ENCODE data around the gene HHIP. TPM values are rescaled to one million over a fixed set of nuclear protein-coding genes. Genes with fewer than 3 reads are reported as not detected.
"Not testable (repeated sequence)": the region's sequence is repeated elsewhere in the genome, so short reads cannot be mapped to it uniquely, and the experiment has no call there.

The HHIP gene
- polyA plus RNA-seq, 1 experiment: 0.88 TPM

DNA sequence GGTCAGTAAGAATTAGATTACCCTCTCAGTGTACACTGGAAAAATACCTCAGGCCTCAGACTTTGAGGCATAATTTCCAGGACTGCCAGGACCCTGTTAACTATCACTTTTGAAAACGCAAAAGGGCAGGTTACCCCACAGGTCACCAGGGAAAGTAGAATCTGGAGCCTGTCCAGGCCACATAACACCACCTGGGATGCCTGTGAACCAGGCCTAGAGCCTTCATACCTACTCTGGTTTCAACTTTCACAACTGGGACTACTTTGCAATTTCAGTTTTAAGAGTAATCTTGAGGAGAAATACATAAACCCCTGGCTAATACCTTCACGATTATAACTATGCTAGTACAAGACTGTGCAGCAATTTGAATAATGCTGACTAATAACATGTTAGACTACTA, 132.4 kb downstream of the HHIP start:
- ChIA-PET CTCF (no interaction called here), POLR2A (no interaction called here)
- Histone ChIP-seq H3K4me3 (ENCODE audit: low read depth, low read length) (no peak overlapping the region), H3K36me3 (ENCODE audit: control insufficient read depth, insufficient read depth, low read length) (no peaks in the 10 kb centered on the region), H3K27me3 (ENCODE audit: control insufficient read depth, insufficient read depth, low read length) (peaks cover 4% of the 10 kb centered on the region; the same call in 1 of the 2 replicates)
- DNase-seq (ENCODE audit: low read depth): no peak
- TF ChIP-seq, protein P1, sequence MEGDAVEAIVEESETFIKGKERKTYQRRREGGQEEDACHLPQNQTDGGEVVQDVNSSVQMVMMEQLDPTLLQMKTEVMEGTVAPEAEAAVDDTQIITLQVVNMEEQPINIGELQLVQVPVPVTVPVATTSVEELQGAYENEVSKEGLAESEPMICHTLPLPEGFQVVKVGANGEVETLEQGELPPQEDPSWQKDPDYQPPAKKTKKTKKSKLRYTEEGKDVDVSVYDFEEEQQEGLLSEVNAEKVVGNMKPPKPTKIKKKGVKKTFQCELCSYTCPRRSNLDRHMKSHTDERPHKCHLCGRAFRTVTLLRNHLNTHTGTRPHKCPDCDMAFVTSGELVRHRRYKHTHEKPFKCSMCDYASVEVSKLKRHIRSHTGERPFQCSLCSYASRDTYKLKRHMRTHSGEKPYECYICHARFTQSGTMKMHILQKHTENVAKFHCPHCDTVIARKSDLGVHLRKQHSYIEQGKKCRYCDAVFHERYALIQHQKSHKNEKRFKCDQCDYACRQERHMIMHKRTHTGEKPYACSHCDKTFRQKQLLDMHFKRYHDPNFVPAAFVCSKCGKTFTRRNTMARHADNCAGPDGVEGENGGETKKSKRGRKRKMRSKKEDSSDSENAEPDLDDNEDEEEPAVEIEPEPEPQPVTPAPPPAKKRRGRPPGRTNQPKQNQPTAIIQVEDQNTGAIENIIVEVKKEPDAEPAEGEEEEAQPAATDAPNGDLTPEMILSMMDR (IDR thresholded peaks at IDR 0.05; ENCODE audit: insufficient read depth, low read depth, low read length): no peak

DNA sequence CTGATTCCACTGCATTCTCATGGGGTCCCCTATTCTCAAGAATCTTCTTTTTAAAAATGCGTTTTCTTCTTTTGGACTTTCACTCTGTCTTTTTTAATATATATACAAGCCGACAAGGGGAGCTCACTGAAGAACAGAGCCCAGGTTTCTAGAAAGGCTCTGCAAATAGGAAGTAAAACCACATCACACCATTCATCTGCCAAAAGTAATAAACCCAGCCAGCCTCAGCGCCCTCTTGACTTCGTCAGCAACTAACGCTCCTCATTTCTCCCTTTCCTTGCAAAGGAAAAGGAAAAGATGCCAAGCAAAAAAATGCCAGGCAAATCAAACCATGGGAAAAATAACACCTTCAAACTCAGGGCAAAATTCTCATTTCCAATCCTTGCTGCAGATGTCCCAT, 136.4 kb downstream of the HHIP start:
- Histone ChIP-seq H3K27me3 (ENCODE audit: control insufficient read depth, insufficient read depth, low read length) (peaks cover 4% of the 10 kb centered on the region; the same call in 1 of the 2 replicates), H3K36me3 (ENCODE audit: control insufficient read depth, insufficient read depth, low read length) (no peaks in the 10 kb centered on the region), H3K4me3 (ENCODE audit: low read depth, low read length) (no peak overlapping the region)
- ChIA-PET CTCF (no interaction called here), POLR2A (no interaction called here)
- no peak for DNase-seq (ENCODE audit: low read depth)
- TF ChIP-seq, protein P1 (IDR thresholded peaks at IDR 0.05; ENCODE audit: insufficient read depth, low read depth, low read length): no peak

DNA sequence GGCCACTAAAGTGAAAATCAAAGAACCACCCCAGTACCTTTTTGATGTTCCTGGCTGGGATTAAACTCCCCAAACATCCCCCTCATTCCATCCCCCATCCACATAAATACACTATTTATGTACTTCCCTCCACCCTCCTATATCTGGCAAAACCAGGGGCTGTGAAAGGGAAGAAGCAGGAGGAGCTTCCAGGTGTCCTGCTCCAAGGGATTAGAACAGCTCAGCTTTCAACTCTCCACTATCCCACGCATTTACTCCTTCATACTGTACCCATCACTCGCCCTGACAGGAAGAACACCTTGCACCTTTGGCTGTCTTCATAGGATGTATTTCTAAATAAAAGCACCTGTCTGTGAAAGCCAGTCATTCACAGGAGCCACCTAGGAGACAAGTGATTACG, 140.0 kb downstream of the HHIP start:
- POLR2A ChIA-PET: no interaction called here
- DNase-seq (ENCODE audit: low read depth): no peak
- Histone ChIP-seq H3K4me3 (ENCODE audit: low read depth, low read length) (no peak overlapping the region), H3K36me3 (ENCODE audit: control insufficient read depth, insufficient read depth, low read length) (no peaks in the 10 kb centered on the region), H3K27me3 (ENCODE audit: control insufficient read depth, insufficient read depth, low read length) (no peaks in the 10 kb centered on the region)
- TF ChIP-seq, protein P1 (IDR thresholded peaks at IDR 0.05; ENCODE audit: insufficient read depth, low read depth, low read length): no peak
- CTCF ChIA-PET: interaction anchor here (0.9 kb wide), 1 partner anchor 10 kb away, joined by 3 read pairs; no protein-coding TSS in a partner anchor

DNA sequence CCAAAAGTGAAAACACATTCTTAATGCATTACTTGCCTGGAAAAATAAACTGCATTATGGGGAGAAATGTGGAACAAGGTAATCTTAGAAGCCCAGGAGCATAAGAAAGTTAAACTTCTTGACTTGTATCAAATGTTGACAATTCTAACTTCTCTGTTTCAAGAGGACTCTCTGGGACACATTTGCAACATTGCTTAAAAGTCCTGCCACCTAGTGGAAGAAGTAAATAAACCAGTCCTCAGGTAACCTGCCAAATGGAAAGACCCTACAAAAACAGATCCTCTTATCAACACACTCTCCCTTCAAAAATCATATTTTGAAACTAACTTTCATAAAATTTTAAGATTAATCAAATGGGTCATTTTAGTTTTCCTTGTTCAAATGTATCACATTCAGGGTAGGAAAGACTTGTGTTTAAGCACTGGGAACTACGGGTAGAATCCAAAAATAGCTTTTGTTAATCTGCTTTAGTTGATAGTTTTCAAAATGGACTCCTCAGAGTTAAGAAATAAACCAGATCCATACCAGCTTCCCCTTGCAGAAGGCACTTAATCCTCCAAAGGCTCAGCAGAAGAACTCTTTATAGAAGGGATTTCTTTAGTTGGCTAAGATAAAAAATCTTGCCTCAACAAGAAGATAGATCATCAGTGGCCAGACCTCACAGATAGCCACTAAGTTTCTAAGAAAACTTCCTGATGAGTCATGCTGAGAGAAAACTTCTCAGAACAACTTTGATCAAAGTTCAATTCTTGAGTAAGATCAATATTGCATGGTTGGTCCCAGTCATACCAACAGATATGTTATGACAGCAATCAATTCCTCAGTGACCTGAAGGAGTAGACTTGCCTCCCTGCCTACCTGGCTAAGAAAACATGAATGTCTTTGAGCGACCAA, 141.7 kb downstream of the HHIP start:
- no peak for DNase-seq (ENCODE audit: low read depth)
- CTCF ChIA-PET: no interaction called here
- Histone ChIP-seq H3K36me3 (ENCODE audit: control insufficient read depth, insufficient read depth, low read length) (no peaks in the 10 kb centered on the region), H3K4me3 (ENCODE audit: low read depth, low read length) (no peak overlapping the region), H3K27me3 (ENCODE audit: control insufficient read depth, insufficient read depth, low read length) (no peaks in the 10 kb centered on the region)
- TF ChIP-seq, protein P1 (IDR thresholded peaks at IDR 0.05; ENCODE audit: insufficient read depth, low read depth, low read length): peak; percentile 53
- POLR2A ChIA-PET: no interaction called here

DNA sequence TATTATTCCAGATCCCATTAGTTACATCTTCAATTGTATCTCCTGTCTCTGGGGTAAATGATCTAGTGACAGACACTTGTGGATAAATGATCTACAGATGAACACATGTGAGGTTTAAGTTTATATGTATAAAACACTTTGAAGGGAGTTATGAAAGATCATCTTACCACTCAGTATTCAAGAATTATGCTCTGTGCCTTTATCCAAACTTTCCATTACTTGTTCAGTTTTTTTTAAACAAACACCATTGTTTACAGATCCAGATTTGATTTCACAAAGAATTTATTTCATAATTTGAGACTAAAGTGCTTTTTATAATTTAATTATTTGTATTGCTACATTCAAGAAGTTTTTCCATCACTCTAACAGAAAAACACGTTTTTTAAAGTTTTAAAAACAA, 142.5 kb downstream of the HHIP start:
- TF ChIP-seq, protein P1 (IDR thresholded peaks at IDR 0.05; ENCODE audit: insufficient read depth, low read depth, low read length): no peak
- no peak overlapping the region for H3K4me3 ChIP-seq (ENCODE audit: low read depth, low read length)
- H3K36me3 ChIP-seq (ENCODE audit: control insufficient read depth, insufficient read depth, low read length): no peaks in the 10 kb centered on the region
- no peaks in the 10 kb centered on the region for H3K27me3 ChIP-seq (ENCODE audit: control insufficient read depth, insufficient read depth, low read length)
- DNase-seq (ENCODE audit: low read depth): no peak
- POLR2A ChIA-PET: no interaction called here
- CTCF ChIA-PET: no interaction called here

DNA sequence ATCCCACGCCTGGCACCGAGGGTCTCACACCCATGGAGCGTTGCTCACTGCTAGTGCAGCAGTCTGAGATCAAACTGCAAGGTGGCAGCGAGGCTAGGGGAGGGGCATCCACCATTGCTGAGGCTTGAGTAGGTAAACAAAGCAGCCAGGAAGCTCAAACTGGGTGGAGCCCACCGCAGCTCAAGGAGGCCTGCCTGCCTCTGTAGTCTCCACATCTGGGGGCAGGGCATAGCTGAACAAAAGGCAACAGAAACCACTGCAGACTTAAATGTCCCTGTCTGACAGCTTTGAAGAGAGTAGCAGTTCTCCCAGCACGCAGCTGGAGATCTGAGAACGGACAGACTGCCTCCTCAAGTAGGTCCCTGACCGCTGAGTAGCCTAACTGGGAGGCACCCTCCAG, 146.0 kb downstream of the HHIP start:
- H3K36me3 ChIP-seq (ENCODE audit: control insufficient read depth, insufficient read depth, low read length); POLR2A ChIA-PET; H3K27me3 ChIP-seq (ENCODE audit: control insufficient read depth, insufficient read depth, low read length); H3K4me3 ChIP-seq (ENCODE audit: low read depth, low read length); DNase-seq (ENCODE audit: low read depth); CTCF ChIA-PET: not testable (repeated sequence)

Measured in BJ (cell line).